Endothelial cell of umbilical vein (primary cell): Measurements from ENCODE around the gene CDC40. TPM values are rescaled to one million over a fixed set of nuclear protein-coding genes. Genes with fewer than 3 reads are reported as not detected.
A peak's percentile ranks its signal among the peaks of the same experiment; 100 is the strongest.

Experiments
- BruUV-seq: library from RNA; stranded (reverse); fragments of 400-500 nt; replicated peaks from 2 replicates; lab custom pipeline; 2021; lab: Mats Ljungman, UMichigan
- CTCF ChIA-PET: fragments of 300-600, 350-600 bp; sonication (Branson Sonifier 250); formaldehyde crosslinking; loops from one replicate; lab custom pipeline; 2021; ENCODE audit warnings: antibody characterized with exemption, inconsistent platforms; lab: Charles Lee
- POLR2A ChIA-PET: fragments of 300-600, 350-600 bp; sonication (Branson Sonifier 250); formaldehyde crosslinking; loops from one replicate; lab custom pipeline; 2021; ENCODE audit warnings: antibody characterized with exemption, inconsistent platforms; lab: Charles Lee
- DNase-seq: peaks from one replicate; pipeline ENCODE4 v3.0.0-alpha.2; 2011; ENCODE audit warnings: low read depth, low spot score
- FAIRE-seq: peaks from 2 replicates; lab custom pipeline; 2011; peaks lifted over from hg19 to GRCh38; lab: Jason Lieb, UNC
- H2AFZ ChIP-seq: 2 replicates; pipeline ENCODE4 v1.6.0; 2012; ENCODE audit warnings: low read depth, low read length, control low read depth, inconsistent platforms
- H3K27ac ChIP-seq: 2 replicates; pipeline ENCODE4 v1.5.1; 2011; ENCODE audit warnings: low read depth, mild to moderate bottlenecking, control low read depth, low read length, moderate library complexity; ENCODE audit not compliant: insufficient read depth
- H3K27me3 ChIP-seq, 2 experiments: 2 replicates each; pipeline versions ENCODE4 v1.6.0 to v1.6.1; 2011; ENCODE audit warnings: low read length in 2 of 2, mixed read lengths in 1 of 2; ENCODE audit not compliant: control insufficient read depth in 2 of 2, insufficient read depth in 2 of 2
- H3K36me3 ChIP-seq, 2 experiments: 2 replicates in 1 of 2; 3 replicates in 1 of 2; pipeline ENCODE4 v1.5.1; 2011; ENCODE audit warnings: low read length in 2 of 2, mild to moderate bottlenecking in 1 of 2, moderate library complexity in 1 of 2; ENCODE audit not compliant: control insufficient read depth in 2 of 2, insufficient read depth in 2 of 2; ENCODE audit errors: extremely low read depth in 1 of 2
- H3K4me1 ChIP-seq: 3 replicates; pipeline ENCODE4 v1.5.1; 2011; ENCODE audit warnings: mild to moderate bottlenecking, low read length; ENCODE audit not compliant: control insufficient read depth, insufficient read depth; ENCODE audit errors: extremely low read depth
- H3K4me2 ChIP-seq: 2 replicates; pipeline ENCODE4 v1.6.1; 2011; ENCODE audit warnings: low read length, control low read depth, mixed read lengths; ENCODE audit not compliant: insufficient read depth
- H3K4me3 ChIP-seq, 3 experiments: fragments of 200-600 bp in 1 of 3; sonication (generic), shearing (Covaris generic) in 1 of 3; replicated peaks in 1 of 3; 2 replicates each; pipeline ENCODE4 v1.5.1; 2011 to 2016; ENCODE audit warnings: control low read depth in 3 of 3, low read length in 3 of 3, mild to moderate bottlenecking in 2 of 3, inconsistent platforms in 1 of 3, low read depth in 1 of 3, moderate library complexity in 1 of 3; ENCODE audit not compliant: insufficient read depth in 1 of 3
- H3K79me2 ChIP-seq: 2 replicates; pipeline ENCODE4 v1.6.0; 2012; ENCODE audit warnings: low read length, inconsistent platforms; ENCODE audit not compliant: control insufficient read depth, insufficient read depth
- H3K9ac ChIP-seq: replicated peaks from 2 replicates; pipeline ENCODE3; 2011; ENCODE audit warnings: low read length, control low read depth; ENCODE audit not compliant: insufficient read depth; ENCODE audit errors: extremely low read depth
- H3K9me1 ChIP-seq: replicated peaks from 3 replicates; pipeline ENCODE4 v1.6.0; 2011; ENCODE audit warnings: mild to moderate bottlenecking, low read length; ENCODE audit not compliant: control insufficient read depth, insufficient read depth; ENCODE audit errors: extremely low read depth
- H3K9me3 ChIP-seq: replicated peaks from 2 replicates; pipeline ENCODE4 v1.5.1; 2012; ENCODE audit warnings: low read length, inconsistent platforms; ENCODE audit not compliant: control insufficient read depth, insufficient read depth
- H4K20me1 ChIP-seq: replicated peaks from 2 replicates; pipeline ENCODE3; 2011; ENCODE audit warnings: mild to moderate bottlenecking, low read length; ENCODE audit not compliant: control insufficient read depth, insufficient read depth; ENCODE audit errors: extremely low read depth
- CTCF ChIP-seq, 2 donors: IDR thresholded peaks; 1 replicate in 1 of 2; 2 replicates in 1 of 2; pipeline ENCODE4 v1.5.1; 2011; ENCODE audit warnings: low read length in 2 of 2, mild to moderate bottlenecking in 2 of 2, moderate library complexity in 2 of 2, control low read depth in 1 of 2, inconsistent platforms in 1 of 2, low read depth in 1 of 2; ENCODE audit not compliant: insufficient read depth in 1 of 2; ENCODE audit errors: extremely low read depth in 1 of 2
- EZH2 ChIP-seq: IDR thresholded peaks from 2 replicates; pipeline ENCODE4 v1.6.1; 2012; ENCODE audit warnings: borderline replicate concordance, low read depth, mild to moderate bottlenecking, moderate library complexity, low read length, inconsistent platforms; ENCODE audit not compliant: severe bottlenecking
- MAX ChIP-seq: IDR thresholded peaks from 2 replicates; pipeline ENCODE4 v1.6.1; 2011; ENCODE audit not compliant: insufficient read depth, insufficient read length
- MYC ChIP-seq: IDR thresholded peaks from one replicate; pipeline ENCODE4 v1.6.1; 2011; ENCODE audit warnings: mild to moderate bottlenecking, low read depth, low read length
- POLR2A ChIP-seq: IDR thresholded peaks from 2 replicates; pipeline ENCODE4 v1.6.1; 2012; ENCODE audit warnings: low read depth, mild to moderate bottlenecking, control low read depth, low read length
- POLR2AphosphoS5 ChIP-seq: IDR thresholded peaks from 2 replicates; pipeline ENCODE4 v1.6.1; 2012; ENCODE audit warnings: low read depth, mild to moderate bottlenecking, control low read depth, low read length, moderate library complexity; ENCODE audit not compliant: insufficient read depth
- dilution Hi-C: fragments of 300-500 bp; cut with MboI; formaldehyde crosslinking; loops from one replicate; pipeline ENCODE4 v1.15.0; 2019; ENCODE audit warnings: low sequenced_read_pairs; ENCODE audit not compliant: extremely low pct_ligation_motif_present
- intact Hi-C: fragments of 100-400 bp; cut with micrococcal nuclease; formaldehyde crosslinking; loops from one replicate; pipeline ENCODE4 v1.10.0; 2022
- polyA plus RNA-seq, 4 experiments: library from polyadenylated mRNA; depleted of rRNA in 3 of 4; stranded (reverse) in 3 of 4; unstranded in 1 of 4; fragments of >200 nt; gene quantifications; 2 replicates each; pipeline versions ENCODE4 v1.2.1 to v1.2.3, GENCODE V29; 2011 to 2012; ENCODE audit warnings: missing spikeins in 1 of 4
- total RNA-seq: library from RNA; stranded (reverse); gene quantifications from 2 replicates; pipeline ENCODE4 v1.2.3, GENCODE V29; 2021

Gene CDC40
- total and polyA plus RNA-seq, 2 donors (not counting 3 experiments of a cell fraction or from before 2014, with no cell fraction given) = 7.2 to 18.5 TPM

GRCh38 chr6:110179406-110180227 lies 610 bp upstream of the CDC40 start, which contains the start of gene WASF1:
Gene WASF1, minus strand, starts transcription at chr6:110179670. Its CDS starts 52,069 bp downstream, at chr6:110127601.
- Histone ChIP-seq H4K20me1 (peaks cover 6% of the 10 kb centered on the region), H3K9me1 (no peaks in the 10 kb centered on the region), H3K9ac (peak within 1 kb of the TSS; percentile 95), H3K9me3 (no peaks in the 10 kb centered on the region), H3K4me3 (peak within 1 kb of the TSS; percentile 61 to 94 (median 92)), H3K27me3 (no peaks in the 10 kb centered on the region), H3K79me2 (peaks cover 49% of the 10 kb centered on the region), H2AFZ (peak within 1 kb of the TSS; percentile 85), H3K4me1 (peaks cover 30% of the 10 kb centered on the region), H3K36me3 (no peaks in the 10 kb centered on the region), H3K4me2 (peak within 1 kb of the TSS; percentile 87), H3K27ac (peak within 1 kb of the TSS; percentile 87)
- peak; percentile 73 for TF ChIP-seq MYC
- peak; percentile 29 for TF ChIP-seq MAX
- TF ChIP-seq CTCF (IDR thresholded peaks at IDR 0.05; ENCODE audit: extremely low read depth in 1 of 2, insufficient read depth in 1 of 2, low read depth in 1 of 2, low read length in 2 of 2) = no peak
- peak; percentile 80 for TF ChIP-seq POLR2AphosphoS5
- TF ChIP-seq EZH2 = no peak
- TF ChIP-seq POLR2A = peak; percentile 63
- CTCF ChIA-PET = interaction anchor here (0.8 to 2.4 kb wide), 10 partner anchors 9 to 212 kb away, joined by 3 to 24 read pairs (median 6); no protein-coding TSS in a partner anchor
- FAIRE-seq (peak; percentile 97), DNase-seq (peak; percentile 99)
- no TSS peak for BruUV-seq
- dilution Hi-C loops (no loop called here), intact Hi-C loops (loop anchor here (1.0 to 10.0 kb wide), 6 partner anchors 84 to 1615 kb away; partner anchors contain the start of genes AK9, CD164, CDK19 and FIG4)
- POLR2A ChIA-PET = interaction anchor here (0.8 to 1.1 kb wide), 3 partner anchors 18 to 695 kb away, joined by 3 to 8 read pairs (median 3); partner anchors contain the start of gene AMD1
